Left ventricle myocardium superior (tissue), 1 donor: ENCODE measurements around the gene LY6G6D. TPM values are rescaled to one million over a fixed set of nuclear protein-coding genes. Genes with fewer than 3 reads are reported as not detected.

ENCODE experiments used
- ATAC-seq: fragments of 200-7000 bp; cut with Tn5 transposase; one replicate; pipeline ENCODE4 v1.9.1; 2020; ENCODE audit warnings: mild to moderate bottlenecking, moderate library complexity
- DNase-seq: peaks from one replicate; pipeline ENCODE4 v3.0.0-alpha.2; 2020
- intact Hi-C: fragments of 100-400 bp; cut with micrococcal nuclease; formaldehyde crosslinking; loops from one replicate; pipeline ENCODE4 v1.11.0; 2022
- total RNA-seq: library from RNA; stranded (reverse); fragmentation: NEBNext Ultra II Directional; extraction: Animal tissue kit (Norgen Biotek cat#: 25700); gene quantifications from one replicate; pipeline ENCODE4 v1.2.1, GENCODE V29; 2021
- donor health status: DM: no; HTN: yes; CAD: no; lungs with severe emphysema.

The LY6G6D gene
- total RNA-seq, 1 donor from 2014 or later, result not detected

GRCh38 chr6:31730631-31731086 is 15.5 kb downstream of the LY6G6D start:
- no peak for ATAC-seq
- intact Hi-C loops, result no loop called here

GRCh38 chr6:31732029-31732428 is 16.9 kb downstream of the LY6G6D start:
- intact Hi-C loops, result no loop called here
- DNase-seq, result no peak
- ATAC-seq, result no peak

More at GRCh38 chr6:31730631-31731086, 15.5 kb downstream of the LY6G6D start:
- no peak for DNase-seq

- ATAC-seq, result no peak
- intact Hi-C loops, result no loop called here
- no peak for DNase-seq
Measured at GRCh38 chr6:31733734-31734133, 18.6 kb downstream of the LY6G6D start.

DNA sequence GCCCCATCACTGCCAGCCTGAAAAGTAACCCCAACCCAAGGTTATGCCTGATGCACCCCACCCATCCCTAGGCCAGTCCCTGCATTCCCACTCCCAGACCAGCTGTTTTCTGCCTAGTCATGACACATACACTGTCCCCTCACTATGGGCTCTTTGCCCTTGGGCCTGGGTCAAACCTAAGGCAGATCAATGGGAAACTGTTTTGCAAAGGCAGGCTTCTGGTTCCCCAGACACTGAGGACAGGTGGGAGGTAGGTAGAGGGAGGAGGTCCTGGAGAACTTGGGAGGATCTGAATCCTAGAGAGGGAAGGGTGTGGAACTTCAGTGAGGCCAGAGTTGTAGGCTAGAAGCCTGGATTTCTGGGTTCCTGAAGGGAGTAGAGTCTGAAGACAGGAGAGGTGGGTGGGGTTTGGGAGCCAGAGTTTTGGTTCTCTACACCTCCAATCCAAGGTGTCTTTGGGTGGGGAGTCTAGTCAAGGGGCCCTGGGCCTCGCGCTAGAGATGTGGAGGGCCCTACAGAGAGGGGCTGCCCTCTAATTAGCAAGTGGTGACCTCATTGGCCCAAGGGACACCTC is 19.2 kb downstream of the LY6G6D start:
- intact Hi-C loops, result no loop called here
- DNase-seq (no peak), ATAC-seq (no peak)

DNA sequence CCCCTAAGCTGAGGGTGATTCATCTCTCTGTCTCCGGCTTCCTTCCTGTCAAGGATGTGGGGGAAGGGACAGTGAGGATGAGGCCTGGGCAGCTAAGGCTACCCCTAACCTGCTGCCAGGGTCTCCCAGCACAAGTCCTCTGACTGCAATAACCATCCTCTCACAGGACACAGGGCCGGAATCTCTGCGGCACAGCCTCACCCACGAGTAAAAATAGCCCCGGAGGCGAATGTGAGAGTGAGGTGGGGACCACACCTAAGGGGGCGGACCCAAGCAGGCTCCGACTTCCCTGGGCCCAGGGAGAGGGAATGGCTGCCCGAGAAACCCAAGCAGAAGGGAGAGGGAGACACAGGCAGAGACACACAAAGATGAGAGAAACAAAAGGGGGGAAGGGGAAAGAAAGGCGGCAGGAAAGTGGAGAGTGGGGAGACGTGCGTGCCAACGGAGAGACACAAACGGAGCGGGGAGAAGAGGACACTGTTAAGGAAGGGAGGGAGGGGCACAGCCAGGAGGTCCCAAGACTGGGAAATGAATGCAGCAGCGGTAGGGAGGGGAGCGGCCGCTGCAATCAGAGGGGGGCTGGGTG is 19.8 kb downstream of the LY6G6D start:
- DNase-seq (peak; percentile 51), ATAC-seq (peak; percentile 3)
- intact Hi-C loops, result no loop called here

DNA sequence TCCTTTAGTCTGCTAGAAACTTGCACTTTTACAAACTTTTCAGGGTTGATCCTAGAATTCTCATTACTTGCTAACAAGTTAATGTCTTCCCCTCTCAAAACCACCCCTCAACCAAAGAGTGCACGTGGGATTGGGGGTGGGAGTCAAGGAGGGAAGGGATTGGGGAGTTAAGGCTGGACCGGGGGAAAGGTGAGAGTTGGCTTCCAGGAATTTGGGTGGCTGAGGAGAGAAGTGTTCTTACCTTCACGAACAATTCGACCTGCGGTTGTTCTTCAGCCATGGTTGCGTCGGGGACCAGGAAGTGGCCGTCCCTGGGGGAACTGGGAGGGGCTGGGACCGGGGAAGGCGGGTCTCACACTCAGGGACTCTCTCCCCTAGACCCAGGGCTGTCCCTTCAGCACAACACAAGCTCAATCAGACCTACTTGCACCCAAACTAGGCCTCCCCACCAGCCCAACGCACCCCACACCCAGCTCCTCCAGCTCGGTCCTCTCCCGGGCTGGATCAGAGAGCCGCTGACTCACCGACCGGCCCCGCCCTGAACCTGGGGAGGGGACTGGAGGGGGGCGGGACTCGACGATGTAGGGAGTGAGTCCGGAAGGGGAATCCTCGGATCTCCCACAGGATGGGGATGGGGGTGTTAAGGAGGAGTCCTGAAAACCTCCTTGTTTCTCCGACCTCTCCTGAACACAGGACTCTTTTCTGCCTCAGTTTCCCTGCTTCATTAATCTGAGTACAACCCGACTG is 21.0 kb downstream of the LY6G6D start, which contains the start of gene CLIC1:
Gene CLIC1, minus strand, starts transcription at position 510 of the 747 bp plus-strand sequence. Its CDS starts 230 bp downstream, at position 280.
- intact Hi-C loops, result no loop called here
- peak; percentile 70 for ATAC-seq
- DNase-seq, result peak; percentile 90

DNA sequence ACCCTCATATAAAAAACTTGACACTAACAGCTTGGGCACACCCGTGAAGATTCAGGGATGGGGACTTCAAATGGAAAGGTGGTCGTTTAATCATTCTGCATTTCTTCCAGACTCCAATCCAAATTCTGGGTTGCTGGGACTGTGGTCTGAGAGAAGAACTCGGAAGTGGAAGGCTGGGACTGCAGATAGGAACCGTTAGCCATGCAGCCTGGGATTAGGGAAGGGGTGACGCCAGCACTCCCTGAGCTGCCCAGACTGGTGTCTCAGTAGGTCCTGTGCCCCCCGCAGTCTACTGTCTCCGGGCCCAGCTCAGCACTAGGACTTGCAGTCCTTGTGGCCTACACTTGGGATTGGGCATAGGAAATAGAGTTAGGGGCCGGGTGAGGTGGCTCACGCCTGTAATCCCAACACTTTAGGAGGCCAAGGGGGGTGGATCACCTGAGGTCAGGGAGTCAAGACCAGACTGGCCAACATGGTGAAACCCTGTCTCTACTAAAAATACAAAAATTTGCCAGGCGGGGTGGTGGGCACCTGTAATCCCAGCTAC is 21.7 kb downstream of the LY6G6D start:
- peak; percentile 37 for DNase-seq

DNA sequence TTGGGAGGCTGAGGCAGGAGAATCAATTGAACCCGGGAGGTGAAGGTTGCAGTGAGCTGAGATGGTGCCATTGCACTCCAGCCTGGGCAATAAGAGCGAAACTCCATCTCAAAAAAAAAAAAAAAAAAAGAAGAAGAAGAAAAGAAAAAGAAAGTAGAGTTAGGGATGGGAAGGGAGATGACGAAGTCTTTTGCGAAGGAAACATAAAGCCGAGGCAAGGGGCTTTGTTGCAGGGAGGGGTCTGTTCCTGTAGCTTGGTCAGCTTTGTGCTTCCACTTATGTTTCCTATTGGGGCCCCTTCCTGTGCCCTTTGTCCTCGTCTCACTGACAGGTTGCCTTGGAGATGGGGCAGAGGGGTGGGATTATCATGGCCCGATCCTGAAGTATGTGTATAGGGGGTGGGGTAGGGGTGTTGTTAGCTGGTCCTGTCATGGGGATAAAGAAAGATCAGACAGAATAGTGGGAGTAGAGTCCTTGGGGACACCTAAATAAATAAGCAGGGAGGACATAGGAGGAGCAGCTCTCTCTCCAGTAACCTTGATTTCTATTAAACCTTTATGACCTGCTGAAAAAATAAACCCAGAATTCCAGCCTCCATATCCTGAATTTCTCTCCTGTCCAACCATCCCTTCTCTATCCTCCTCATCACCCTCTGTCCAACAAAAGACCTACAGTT is 22.3 kb downstream of the LY6G6D start:
- no peak for DNase-seq
- no peak for ATAC-seq
- intact Hi-C loops, result no loop called here

More for the DNA sequence above, 21.7 kb downstream of the LY6G6D start:
- intact Hi-C loops, result no loop called here
- ATAC-seq, result no peak

- no peak for DNase-seq
- ATAC-seq, result no peak
- intact Hi-C loops, result no loop called here
Measured at GRCh38 chr6:31737991-31738979, 23.1 kb downstream of the LY6G6D start.

GRCh38 chr6:31739639-31740396 is 24.7 kb downstream of the LY6G6D start, which contains the start of gene MSH5:
Gene MSH5 (plus strand): TSS chr6:31740005. CDS start chr6:31740467, 462 bp downstream.
- intact Hi-C loops, result no loop called here
- DNase-seq, result peak; percentile 98
- peak; percentile 94 for ATAC-seq

DNA sequence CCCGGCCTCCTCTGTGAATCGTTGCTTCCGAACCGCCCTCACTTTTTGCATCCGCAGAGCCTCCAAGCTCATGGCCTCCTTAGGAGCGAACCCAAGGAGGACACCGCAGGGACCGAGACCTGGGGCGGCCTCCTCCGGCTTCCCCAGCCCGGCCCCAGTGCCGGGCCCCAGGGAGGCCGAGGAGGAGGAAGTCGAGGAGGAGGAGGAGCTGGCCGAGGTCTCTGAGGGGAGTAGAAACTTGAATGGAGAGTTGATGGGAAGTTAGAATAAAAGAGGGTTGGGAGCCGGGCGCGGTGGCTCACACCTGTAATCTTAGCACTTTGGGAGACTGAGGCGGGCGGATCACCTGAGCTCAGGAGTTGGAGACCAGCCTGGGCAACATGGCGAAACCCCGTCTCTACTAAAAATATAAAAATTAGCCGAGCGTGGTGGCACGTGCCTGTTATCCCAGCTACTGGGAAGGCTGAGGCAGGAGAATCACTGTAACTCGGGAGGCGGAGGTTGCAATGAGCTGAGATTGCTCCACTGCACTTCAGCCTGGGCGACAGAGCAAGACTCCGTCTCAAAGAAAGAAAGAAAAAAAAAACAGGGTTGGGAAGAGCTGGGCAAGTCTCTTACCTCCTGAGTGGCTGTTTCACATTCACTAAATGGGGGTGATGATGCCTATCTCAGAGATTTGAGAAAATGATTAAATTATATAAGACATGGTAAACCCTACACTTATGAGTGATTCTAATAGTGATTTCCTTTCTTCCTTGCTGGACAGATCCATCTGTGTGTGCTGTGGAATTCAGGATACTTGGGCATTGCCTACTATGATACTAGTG is 25.5 kb downstream of the LY6G6D start:
- ATAC-seq (peak; percentile 1), DNase-seq (peak; percentile 49)
- intact Hi-C loops, result no loop called here

DNA sequence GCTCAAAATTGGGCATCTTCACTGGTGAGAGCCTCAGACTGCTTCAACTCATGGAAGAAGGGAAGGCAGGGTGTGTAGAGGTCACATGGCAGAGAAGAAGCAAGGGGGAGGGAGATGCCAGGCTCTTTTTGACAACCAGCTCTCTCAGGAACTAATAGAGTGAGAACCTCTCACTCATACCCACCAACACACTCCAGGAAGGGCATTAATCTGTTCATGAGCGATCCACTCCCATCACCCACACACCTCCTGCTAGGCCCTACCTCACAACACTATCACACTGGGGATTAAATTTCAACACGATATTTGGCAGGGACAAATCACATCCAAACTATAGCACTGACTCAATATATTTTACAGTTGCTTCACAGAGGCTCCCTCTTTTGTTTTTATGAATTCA is 26.7 kb downstream of the LY6G6D start:
- no peak for ATAC-seq

DNA sequence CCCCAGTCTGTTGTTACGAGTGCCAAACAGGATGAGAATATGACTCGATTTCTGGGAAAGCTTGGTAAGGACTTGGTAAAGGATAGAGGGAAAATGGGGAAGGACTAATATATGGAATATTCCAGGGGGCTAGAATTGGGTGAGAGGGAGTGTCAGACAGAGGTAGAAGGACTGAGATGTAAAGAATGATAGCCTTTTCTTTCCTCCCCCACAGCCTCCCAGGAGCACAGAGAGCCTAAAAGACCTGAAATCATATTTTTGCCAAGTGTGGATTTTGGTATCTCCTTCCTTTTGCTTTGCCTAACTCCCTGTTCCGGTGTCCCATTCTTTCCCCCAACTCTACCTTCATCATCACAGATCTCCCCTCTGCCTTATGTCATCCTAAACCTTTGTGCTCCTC is 27.7 kb downstream of the LY6G6D start:
- DNase-seq, result no peak
- intact Hi-C loops, result no loop called here
- ATAC-seq, result no peak

More for the DNA sequence above, 26.7 kb downstream of the LY6G6D start:
- intact Hi-C loops, result no loop called here
- DNase-seq, result no peak

DNA sequence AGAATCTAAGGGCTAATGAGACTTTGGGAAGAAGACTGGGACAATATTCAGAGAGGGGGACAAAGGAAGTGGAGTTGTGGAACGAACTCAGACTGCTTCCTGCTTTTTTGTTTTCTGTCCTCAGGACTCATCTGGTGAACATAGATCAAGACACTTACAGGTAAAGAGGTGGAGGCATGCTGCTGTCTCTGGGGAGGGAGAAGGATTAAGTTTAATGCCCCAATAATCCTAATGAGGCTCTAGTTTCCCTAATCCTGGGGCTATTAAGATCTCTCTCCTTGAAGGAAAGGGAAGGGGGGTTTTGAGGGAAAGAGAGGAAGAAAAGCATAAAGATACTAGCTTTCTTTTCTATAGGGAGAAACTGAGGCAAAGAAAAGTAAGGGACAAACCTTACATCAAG is 29.3 kb downstream of the LY6G6D start:
- DNase-seq (no peak), ATAC-seq (no peak)
- intact Hi-C loops, result no loop called here

- DNase-seq, result no peak
- no peak for ATAC-seq
- intact Hi-C loops, result no loop called here
Measured at GRCh38 chr6:31749301-31750036, 34.3 kb downstream of the LY6G6D start.

DNA sequence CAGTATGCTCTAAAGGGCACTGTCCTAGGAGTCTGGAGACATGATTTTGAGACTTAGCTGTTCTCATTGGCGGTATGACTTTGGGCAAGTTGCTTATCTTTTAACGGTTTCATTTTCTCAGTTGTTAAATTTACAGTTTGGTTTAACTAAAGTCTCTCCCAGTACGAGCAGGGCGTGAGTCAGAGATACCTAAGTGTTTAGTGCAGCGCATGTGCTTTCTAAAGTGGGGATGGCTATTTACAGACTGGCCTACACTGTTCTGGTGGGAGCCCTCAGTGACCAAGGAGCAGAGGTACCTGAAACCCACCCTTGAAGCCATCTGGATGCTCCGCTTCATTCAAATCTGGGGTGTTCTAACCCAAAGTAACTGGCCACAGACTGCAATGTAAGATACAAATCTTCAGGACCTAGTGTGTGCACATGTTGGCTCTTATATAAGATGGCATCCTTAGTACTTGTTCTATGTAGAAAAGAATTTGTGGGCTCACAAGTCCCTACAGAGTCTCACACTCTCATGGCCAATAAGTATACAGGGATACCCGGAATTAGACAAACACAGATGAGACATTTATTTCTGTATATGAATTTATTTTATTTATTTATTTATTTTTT is 35.4 kb downstream of the LY6G6D start:
- intact Hi-C loops, result no loop called here
- DNase-seq (no peak), ATAC-seq (no peak)
